HS-5 (cell line): ENCODE results near the gene PARP15.

ENCODE experiments used
- DNase-seq: peaks from one replicate; pipeline ENCODE4 v3.0.0-alpha.2; 2012; ENCODE audit warnings: low read depth

The PARP15 gene

GRCh38 chr3:122572940-122573412 lies 4.5 kb upstream of the PARP15 start:
- DNase-seq: peak; percentile 53

- no peak for DNase-seq
These were observed 1.1 kb upstream of the PARP15 start for GRCh38 chr3:122576174-122576940.

- no peak for DNase-seq
These were observed 755 bp downstream of the PARP15 start for GRCh38 chr3:122578069-122578740.

- no peak for DNase-seq
These were observed 3.0 kb downstream of the PARP15 start for GRCh38 chr3:122580470-122580869.

GRCh38 chr3:122581622-122582021 lies 4.2 kb downstream of the PARP15 start:
- DNase-seq: no peak

GRCh38 chr3:122582390-122582789 lies 4.9 kb downstream of the PARP15 start:
- DNase-seq: no peak

- no peak for DNase-seq
These were observed 8.6 kb downstream of the PARP15 start for GRCh38 chr3:122586098-122586497.

- DNase-seq: no peak
These were observed 9.5 kb downstream of the PARP15 start for GRCh38 chr3:122586773-122587485.

GRCh38 chr3:122587572-122587971 lies 10.1 kb downstream of the PARP15 start:
- no peak for DNase-seq

- DNase-seq: no peak
These were observed 11.8 kb downstream of the PARP15 start for GRCh38 chr3:122589297-122589696.

- no peak for DNase-seq
These were observed 13.2 kb downstream of the PARP15 start for GRCh38 chr3:122590610-122591009.

- no peak for DNase-seq
These were observed 16.6 kb downstream of the PARP15 start for GRCh38 chr3:122594025-122594424.

- no peak for DNase-seq
These were observed 20.7 kb downstream of the PARP15 start for GRCh38 chr3:122598151-122598550.

- DNase-seq: no peak
These were observed 21.1 kb downstream of the PARP15 start for GRCh38 chr3:122598556-122598955.

GRCh38 chr3:122602011-122602710 lies 24.7 kb downstream of the PARP15 start:
- DNase-seq: no peak

GRCh38 chr3:122603056-122603455 lies 25.6 kb downstream of the PARP15 start:
- no peak for DNase-seq

GRCh38 chr3:122606330-122606729 lies 28.9 kb downstream of the PARP15 start:
- no peak for DNase-seq

GRCh38 chr3:122608916-122609315 lies 31.5 kb downstream of the PARP15 start:
- DNase-seq: no peak

- DNase-seq: peak; percentile 71
These were observed 32.5 kb downstream of the PARP15 start for GRCh38 chr3:122609798-122610559.

- no peak for DNase-seq
These were observed 35.2 kb downstream of the PARP15 start for GRCh38 chr3:122612696-122613095.

- no peak for DNase-seq
These were observed 37.9 kb downstream of the PARP15 start for GRCh38 chr3:122615303-122615702.
